ENCODE data around the gene ASB1.

Gene ASB1

GRCh38 chr2:238467062-238467461, 40.3 kb downstream of the ASB1 start:
- DNase-seq (ENCODE audit: low read depth): no peak

DNA sequence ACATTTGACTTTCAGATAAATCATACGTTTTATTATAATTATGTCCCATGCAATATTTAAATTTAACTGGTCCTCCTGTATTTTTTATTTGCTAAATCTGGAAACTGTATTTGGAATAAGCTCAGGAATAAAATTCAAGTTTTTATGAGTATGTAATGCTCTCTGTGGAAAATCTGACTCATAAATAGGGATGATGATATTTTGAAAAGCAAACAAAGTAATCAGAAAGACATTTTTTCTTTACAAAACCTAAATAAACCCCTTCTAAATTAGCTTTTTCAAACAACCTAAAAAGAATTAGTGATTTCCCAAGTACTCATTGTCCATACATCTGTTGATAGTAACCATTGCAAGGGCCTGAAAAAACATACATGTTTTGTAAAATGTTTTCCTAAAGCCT, 41.1 kb downstream of the ASB1 start:
- DNase-seq (ENCODE audit: low read depth): no peak

DNA sequence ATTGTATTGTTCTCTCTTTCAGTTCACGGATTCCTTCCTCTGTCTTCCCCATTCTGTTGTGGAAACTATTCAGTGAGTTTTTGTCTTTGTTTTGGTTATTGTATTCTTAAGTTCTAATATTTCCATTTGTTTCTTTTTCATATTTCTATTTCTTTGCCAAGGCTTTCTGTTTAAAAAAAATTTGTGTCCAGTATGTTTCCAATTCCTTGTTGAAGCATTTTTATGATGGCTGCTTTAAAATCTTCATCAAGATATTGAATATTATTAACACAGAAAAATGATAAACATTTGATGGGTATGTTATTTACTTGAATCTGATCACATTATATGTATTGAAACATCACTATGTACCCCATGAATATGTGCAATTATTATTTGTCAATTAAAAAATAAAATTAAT, 42.4 kb downstream of the ASB1 start:
- DNase-seq (ENCODE audit: low read depth): no peak

DNA sequence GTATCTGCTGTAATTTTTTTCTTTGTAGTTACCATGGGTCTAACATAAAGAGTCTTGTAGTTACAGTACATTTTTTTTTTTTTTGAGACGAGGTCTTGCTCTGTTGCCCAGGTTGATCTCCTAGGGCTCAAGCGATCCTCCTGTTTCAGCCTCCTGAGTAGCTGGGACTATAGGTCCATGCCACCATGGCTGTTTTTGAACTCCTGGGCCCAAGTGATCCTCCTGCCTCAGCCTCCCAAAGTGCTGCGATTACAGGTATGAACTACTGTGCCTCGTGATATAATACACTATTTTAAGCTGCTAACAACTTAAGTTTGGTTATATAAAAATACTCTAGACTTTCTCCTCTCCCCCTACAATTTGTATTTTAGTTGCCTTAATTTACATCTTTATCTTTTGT, 46.3 kb downstream of the ASB1 start:
- DNase-seq (ENCODE audit: low read depth): no peak

DNA sequence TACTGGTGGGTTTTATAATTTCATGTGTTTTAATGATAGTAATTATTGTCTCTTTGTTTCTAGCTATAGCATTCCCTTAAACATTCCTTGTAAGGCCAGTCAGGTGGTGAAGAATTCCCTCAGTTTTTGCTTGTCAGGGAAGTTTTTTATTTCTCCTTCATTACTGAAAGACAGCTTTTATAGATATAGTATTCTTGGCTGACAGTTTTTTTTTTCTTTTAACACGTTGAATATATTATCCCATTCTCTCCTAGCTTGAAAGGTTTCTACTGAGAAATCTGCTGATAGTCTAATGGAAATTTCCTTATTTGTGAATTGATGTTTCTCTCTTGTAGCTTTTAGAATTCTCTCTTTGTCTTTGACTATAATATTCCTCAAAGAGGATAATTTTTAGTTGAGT, 46.8 kb downstream of the ASB1 start:
- DNase-seq (ENCODE audit: low read depth): no peak

- DNase-seq (ENCODE audit: low read depth): no peak
These were observed 48.3 kb downstream of the ASB1 start for GRCh38 chr2:238475034-238475433.

- no peak for DNase-seq (ENCODE audit: low read depth)
These were observed 48.8 kb downstream of the ASB1 start for GRCh38 chr2:238475566-238475965.

GRCh38 chr2:238476258-238476657, 49.5 kb downstream of the ASB1 start:
- no peak for DNase-seq (ENCODE audit: low read depth)

DNA sequence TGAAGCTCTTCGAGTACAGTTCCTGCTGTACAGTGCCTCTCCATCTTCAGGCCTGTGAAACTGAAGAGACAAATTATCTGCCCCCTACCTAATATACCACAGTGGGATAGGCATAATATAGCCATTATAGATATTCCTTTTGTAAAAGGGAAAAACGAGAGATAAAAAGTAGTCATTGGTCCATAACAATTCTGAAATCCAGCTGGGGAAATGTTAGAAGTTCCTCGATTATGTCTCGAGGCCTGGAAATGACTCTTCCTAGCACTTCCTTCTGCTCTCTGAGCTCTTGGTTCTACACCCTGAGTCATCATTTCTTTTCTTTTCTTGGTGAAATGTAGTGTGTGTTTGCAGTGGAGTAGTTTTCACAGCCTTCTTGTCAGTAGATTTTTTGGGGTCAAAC, 51.5 kb downstream of the ASB1 start:
- no peak for DNase-seq (ENCODE audit: low read depth)

- DNase-seq (ENCODE audit: low read depth): no peak
These were observed 53.1 kb downstream of the ASB1 start for GRCh38 chr2:238479847-238480246.

DNA sequence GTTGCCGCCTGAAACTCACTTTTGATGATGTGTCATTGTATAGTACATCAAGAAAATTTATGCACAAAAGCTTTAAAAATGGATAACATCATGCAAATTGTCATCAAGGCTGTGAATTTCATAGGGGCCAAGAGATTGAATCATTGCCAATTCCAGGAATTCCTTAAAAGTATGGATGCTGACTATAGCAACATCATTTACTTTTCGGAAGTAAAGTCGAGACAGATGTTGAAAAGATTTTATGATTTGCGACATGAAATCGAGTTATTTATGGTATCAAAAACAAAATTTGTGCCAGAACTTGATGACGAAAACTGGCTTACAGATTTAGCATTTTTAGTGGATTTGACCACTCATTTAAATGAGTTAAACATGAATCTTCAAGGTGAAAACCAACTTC, 56.3 kb downstream of the ASB1 start:
- DNase-seq (ENCODE audit: low read depth): no peak

GRCh38 chr2:238483656-238484055, 56.9 kb downstream of the ASB1 start:
- DNase-seq (ENCODE audit: low read depth): no peak

- no peak for DNase-seq (ENCODE audit: low read depth)
These were observed 58.1 kb downstream of the ASB1 start for GRCh38 chr2:238484522-238485452.

DNA sequence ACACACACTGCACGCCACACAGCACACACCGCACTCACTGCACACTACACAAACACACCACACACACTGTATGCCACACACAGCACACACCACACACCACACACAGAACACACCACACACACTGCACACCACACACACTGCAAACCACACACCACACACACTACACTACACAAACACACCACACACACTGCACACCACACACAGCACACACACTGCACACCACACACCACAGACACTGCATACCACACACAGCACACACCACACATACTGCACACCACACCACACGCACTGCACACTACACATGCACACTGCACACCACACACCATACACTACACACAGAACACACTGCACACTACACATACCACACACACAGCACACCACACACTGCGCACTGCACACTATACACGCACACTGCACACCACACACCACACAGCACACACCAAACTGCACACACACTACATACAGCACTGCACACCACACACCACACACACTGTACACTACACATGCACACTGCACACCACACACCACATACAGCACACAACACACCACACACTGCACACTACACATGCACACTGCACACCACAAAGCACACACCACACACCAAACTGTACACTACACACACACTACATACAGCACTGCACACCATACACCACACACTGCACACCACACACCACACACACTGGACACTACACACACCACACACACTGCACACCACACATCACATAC, 59.6 kb downstream of the ASB1 start:
- DNase-seq (ENCODE audit: low read depth): no peak

GRCh38 chr2:238487134-238487533, 60.4 kb downstream of the ASB1 start:
- no peak for DNase-seq (ENCODE audit: low read depth)

- DNase-seq (ENCODE audit: low read depth): no peak
These were observed 61.1 kb downstream of the ASB1 start for GRCh38 chr2:238487652-238488346.

- DNase-seq (ENCODE audit: low read depth): no peak
These were observed 61.7 kb downstream of the ASB1 start for GRCh38 chr2:238488347-238488826.

DNA sequence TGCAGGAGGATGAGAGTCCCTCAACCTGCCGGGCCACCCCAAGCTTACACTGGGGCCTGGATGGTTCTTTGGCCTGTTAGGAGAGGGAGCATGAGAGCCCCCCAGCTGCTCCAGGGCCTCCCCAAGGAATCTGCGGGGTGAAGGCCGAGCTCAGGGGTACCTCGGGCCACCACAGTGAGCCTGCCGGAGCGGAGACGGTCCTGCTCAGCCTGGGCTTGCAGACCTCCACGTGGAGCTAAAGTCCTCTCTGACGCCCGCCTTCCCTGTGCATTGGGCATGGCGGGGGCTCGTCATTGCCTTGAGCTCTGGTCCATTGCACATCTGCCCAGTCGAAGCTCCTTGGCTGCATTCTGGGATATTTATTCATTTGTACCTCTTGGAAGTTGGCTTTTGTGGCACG, 62.7 kb downstream of the ASB1 start:
- no peak for DNase-seq (ENCODE audit: low read depth)

DNA sequence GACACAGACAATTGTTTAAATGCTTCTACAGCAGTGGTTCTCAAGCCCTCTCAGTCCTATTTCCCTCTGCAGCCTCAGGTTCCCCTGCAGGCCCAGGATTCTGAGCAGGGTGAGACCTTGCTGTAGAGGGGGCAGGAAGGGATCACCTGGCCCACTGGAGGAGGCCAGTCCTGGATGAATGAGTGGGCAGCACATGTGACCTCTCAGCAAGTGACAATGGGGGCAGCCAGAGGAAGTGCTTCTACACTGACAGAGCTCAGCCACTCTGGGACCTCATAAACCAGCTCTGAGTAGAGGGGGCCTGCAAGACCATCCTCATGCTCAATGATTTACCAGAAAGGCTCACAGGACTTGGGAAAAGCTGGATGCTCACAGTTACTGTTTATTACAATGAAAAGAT, 63.2 kb downstream of the ASB1 start:
- DNase-seq (ENCODE audit: low read depth): no peak

- no peak for DNase-seq (ENCODE audit: low read depth)
These were observed 66.1 kb downstream of the ASB1 start for GRCh38 chr2:238492840-238493239.

- no peak for DNase-seq (ENCODE audit: low read depth)
These were observed 66.7 kb downstream of the ASB1 start for GRCh38 chr2:238493411-238493810.

- DNase-seq (ENCODE audit: low read depth): no peak
These were observed 67.3 kb downstream of the ASB1 start for GRCh38 chr2:238493880-238494572.
